Renal cortex interstitium (tissue), 11 donors: ENCODE data around the gene MYH16. TPM values are rescaled to one million over a fixed set of nuclear protein-coding genes. Genes with fewer than 3 reads are reported as not detected.
"Not testable (repeated sequence)": the region's sequence is repeated elsewhere in the genome, so short reads cannot be mapped to it uniquely, and the experiment has no call there.

Experiments
- DNase-seq, 11 donors: peaks; one replicate each; pipeline ENCODE4 v3.0.0-alpha.2; 2013; ENCODE audit warnings: low read depth in 9 of 11, low spot score in 4 of 11; ENCODE audit errors: extremely low read depth in 1 of 11
- polyA plus RNA-seq, 3 donors: library from polyadenylated mRNA; unstranded; fragments of 120-200 nt; gene quantifications; one replicate each; pipeline ENCODE4 v1.2.1, GENCODE V29; 2013; ENCODE audit not compliant: insufficient read length in 3 of 3

Gene MYH16
- polyA plus RNA-seq, 3 donors: 0.01 to 0.17 TPM; not detected in 1

- DNase-seq: no peak
Measured at GRCh38 chr7:99254390-99254789, 18.2 kb upstream of the MYH16 start.

GRCh38 chr7:99255463-99255862 is 17.2 kb upstream of the MYH16 start:
- no peak for DNase-seq

DNA sequence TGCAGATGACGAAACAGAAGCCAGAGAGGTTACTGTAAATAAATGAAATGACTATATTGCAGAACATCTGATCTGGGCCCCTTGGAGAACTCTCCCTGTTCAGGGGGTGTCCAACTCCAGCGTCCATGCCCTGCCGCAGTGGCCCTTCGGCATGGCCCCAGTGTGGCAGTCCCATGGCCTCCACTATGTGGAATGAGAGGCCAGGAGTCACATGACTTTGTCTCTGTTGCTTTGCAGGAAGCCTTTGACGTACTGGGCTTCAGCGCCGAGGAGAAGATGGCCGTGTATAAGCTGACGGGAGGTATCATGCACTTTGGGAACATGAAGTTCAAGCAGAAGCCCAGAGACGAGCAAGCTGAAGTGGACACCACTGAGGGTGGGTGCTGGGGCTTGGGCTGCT is 15.6 kb upstream of the MYH16 start:
- no peak for DNase-seq

DNA sequence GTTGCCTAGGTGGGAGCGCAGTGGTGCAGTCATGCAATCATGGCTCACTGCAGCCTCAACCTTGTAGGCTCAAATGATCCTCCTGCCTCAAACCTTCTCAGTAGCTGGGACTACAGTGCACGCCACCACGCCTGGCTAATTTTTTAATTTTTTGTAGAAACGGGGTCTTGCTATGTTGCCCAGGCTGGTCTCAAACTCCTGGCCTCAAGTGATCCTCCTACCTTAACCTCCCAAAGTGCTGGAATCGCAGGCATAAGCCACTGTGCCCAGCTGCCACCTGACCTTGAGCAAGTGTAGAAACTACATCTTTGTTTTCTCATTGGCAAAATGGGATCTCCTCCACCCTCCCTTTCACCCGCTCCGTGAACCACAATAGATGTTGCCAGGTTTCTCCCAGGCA is 15.0 kb upstream of the MYH16 start:
- no peak for DNase-seq

DNA sequence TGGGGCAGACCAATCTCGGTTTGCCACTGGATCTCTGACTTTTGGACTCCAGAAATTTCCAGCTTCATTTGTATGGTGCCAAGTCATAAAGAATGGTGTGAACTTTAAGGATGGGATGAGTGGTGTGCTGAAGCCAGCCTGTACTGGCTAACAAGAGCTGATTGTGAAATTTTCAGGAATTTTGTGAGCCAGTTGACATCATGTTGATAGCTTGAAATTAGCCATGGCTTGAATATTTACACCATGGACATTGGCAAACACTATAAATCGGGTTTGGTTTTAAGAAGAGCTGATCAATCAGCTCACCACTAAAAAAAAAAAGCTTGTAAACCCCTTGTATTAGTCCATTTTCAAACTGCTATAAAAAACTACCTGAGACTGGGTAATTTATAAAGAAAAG is 14.1 kb upstream of the MYH16 start:
- DNase-seq: no peak

- DNase-seq: no peak
Measured at GRCh38 chr7:99260395-99260794, 12.2 kb upstream of the MYH16 start.

- DNase-seq: no peak
Measured at GRCh38 chr7:99261646-99262045, 11.0 kb upstream of the MYH16 start.

- DNase-seq: no peak
Measured at GRCh38 chr7:99265848-99266480, 6.7 kb upstream of the MYH16 start.

GRCh38 chr7:99267481-99267840 is 5.2 kb upstream of the MYH16 start:
- DNase-seq: no peak

DNA sequence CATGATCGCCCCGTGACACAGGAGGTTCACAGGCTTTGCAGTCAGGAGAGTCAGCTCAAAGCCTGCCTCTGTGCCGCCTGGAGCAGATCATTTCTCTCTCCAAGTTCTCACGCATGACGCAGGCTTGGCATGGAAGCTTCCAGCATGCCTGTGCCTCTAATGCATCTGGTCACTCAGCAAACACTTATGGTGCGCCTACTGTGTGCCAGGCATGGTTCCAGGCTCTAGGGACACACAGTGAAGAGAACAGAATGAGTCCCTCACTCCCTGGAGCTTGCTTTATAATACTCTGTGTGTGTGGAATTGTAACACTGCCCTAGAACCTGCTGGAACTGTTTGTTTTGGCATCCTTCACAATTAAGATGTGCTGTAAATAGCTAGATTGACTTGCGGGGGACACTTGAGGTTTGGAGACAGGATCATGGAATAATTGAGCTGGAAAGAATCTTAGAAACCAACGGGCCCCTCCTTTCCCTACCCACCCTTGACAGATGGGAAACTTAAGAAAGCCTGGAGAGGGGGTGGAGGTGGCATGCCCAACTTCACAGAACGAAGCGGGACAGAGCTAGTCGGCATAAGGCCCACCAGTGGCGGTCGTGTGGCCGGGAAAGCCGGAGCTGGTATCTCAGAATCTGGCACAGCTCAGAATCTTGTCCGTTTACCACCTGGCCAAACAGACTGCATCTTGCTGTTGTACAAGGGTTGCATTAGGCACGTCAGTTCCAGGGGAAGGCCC is 4.6 kb upstream of the MYH16 start:
- no peak for DNase-seq

- no peak for DNase-seq
Measured at GRCh38 chr7:99268577-99268908, 4.1 kb upstream of the MYH16 start.

GRCh38 chr7:99270702-99271101 is 1.9 kb upstream of the MYH16 start:
- no peak for DNase-seq

DNA sequence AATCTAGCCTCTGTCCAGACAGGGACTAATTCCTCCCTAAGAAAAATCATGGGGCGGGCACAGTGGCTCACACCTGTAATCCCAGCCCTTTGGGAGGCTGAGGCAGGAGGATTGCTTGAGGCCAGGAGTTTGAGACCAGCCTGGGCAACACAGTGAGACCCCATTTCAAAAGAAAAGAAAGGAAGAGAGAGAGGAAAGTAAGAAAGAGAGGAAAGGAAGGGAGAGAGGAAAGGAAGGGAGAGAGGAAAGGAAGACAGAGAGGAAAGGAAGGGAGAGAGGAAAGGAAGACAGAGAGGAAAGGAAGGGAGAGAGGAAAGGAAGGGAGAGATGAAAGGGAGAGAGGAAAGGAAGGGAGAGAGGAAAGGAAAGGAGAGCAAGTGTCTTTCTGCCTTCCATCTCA is 922 bp downstream of the MYH16 start:
- DNase-seq: not testable (repeated sequence)

DNA sequence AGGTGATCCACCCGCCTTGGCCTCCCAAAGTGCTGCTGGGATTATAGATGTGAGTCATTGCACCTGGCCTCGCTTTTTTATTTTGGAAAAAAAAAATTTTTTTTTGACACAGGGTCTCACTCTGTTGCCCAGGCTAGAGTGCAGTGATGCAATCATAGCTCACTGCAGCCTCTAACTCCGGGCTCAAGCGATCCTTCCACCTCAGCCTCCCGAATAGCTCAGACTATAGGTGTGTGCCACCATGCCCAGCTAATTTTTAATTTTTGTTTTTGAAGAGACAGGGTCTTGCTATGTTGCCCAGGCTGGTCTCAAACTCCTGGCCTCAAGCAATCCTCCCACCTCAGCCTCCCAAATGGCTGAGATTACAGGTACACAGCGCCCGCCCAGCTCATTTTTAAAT is 2.3 kb downstream of the MYH16 start:
- not testable (repeated sequence) for DNase-seq

DNA sequence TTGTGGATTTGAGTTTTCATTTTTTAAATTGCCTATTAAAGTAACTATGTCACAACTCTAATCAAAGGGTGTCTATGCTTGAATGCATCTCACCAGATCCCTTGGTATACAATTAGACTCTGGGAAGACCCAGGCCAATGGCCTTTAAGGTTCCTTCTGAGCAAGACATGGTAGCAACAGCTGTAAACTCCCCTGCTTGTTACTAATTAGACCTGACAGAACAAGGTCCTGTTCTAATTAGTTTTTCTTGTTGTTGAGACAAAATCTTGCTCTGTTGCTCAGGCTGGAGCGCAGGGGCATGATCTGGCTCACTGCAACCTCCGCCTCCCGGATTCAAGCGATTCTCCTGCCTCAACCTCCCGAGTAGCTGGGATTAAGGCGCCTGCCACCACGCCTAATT is 2.9 kb downstream of the MYH16 start:
- no peak for DNase-seq

GRCh38 chr7:99278180-99278579 is 5.5 kb downstream of the MYH16 start:
- no peak for DNase-seq

DNA sequence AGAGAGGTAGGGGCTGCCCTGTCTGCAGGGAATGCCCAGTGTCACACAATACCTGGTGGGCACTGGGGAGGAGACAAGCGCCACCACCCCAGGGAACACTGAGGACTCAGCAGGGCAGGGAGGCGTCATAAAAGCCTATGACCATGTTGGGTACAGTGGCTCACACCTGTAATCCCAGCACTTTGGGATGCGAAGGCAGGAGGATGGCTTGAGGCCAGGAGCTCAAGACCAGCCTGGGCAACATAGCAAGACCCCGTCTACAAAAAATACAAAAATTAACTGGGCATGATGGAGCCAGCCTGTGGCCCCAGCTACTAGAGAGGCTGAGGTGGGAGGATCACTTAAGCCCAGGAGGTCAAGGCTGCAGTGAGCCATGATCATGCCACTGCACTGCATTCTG is 11.5 kb downstream of the MYH16 start:
- DNase-seq: not testable (repeated sequence)

DNA sequence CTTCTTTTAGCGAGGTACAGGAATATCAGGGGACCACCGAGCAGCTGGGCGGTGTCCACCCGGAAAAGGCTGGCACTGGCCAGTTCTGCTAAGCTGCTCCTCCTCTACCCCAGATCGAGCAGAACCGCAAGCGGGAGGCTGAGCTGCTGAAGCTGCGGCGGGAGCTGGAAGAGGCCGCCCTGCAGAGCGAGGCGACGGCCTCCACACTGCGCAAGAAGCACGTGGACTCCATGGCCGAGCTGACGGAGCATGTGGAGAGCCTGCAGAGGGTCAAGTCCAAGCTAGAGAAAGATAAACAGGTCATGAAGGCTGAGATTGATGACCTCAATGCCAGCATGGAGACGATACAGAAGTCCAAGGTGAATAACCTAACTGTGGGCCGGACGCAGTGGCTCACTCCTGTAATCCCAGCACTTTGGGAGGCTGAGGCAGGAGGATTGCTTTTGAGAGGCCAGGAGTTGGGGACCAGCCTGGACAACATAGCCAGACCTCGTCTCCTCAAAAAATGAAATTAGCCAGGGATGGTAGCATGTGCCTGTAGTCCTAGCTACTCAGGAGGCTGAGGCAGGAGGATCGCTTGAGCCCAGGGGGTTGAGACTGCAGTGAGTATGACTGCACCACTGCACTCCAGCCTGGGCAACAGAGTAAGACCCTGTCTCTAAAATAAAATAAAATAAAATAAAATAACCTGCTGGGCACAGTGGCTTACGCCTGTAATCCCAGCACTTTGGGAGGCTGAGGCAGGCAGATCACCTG is 15.3 kb downstream of the MYH16 start:
- no peak for DNase-seq

- no peak for DNase-seq
Measured at GRCh38 chr7:99289185-99289584, 16.5 kb downstream of the MYH16 start.

DNA sequence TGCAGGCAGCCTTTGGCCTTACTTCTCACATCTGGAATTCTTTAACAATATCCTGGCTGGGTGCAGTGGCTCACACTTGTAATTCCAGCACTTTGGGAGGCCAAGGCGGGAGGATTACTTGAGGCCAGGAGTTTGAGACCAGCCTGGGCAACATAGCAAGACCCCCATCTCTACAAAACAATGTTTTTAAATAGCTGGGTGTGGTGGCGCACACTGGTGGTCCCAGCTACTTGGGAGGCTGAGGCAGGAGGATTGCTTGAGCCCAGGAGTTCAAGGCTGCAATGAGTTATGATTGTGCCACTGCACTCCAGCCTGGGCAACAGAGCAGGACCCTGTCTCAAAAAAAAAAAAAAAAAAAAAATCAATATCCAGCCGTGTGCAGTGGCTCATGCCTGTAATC is 17.5 kb downstream of the MYH16 start:
- DNase-seq: not testable (repeated sequence)
